ENCODE data around the gene PPFIA4. TPM values are rescaled to one million over a fixed set of nuclear protein-coding genes. Genes with fewer than 3 reads are reported as not detected.

Gene PPFIA4
- total and polyA plus RNA-seq, 2 donors (not counting 3 experiments of a cell fraction or from before 2014, with no cell fraction given): 0.17 to 0.22 TPM

GRCh38 chr1:203056012-203056411 lies 29.7 kb downstream of the PPFIA4 start:
- H4K20me1 ChIP-seq (replicated peaks; ENCODE audit: control insufficient read depth, extremely low read depth, insufficient read depth, low read length): no peaks in the 10 kb centered on the region
- H3K27ac ChIP-seq (ENCODE audit: insufficient read depth, low read depth, low read length): no peak overlapping the region
- FAIRE-seq: no peak
- TF ChIP-seq JUN (IDR thresholded peaks at IDR 0.05; ENCODE audit: borderline replicate concordance, insufficient read depth, insufficient read length, low read depth) (no peak), POLR2AphosphoS5 (IDR thresholded peaks at IDR 0.05; ENCODE audit: insufficient read depth, low read depth, low read length) (no peak), GATA2 (IDR thresholded peaks at IDR 0.05; ENCODE audit: insufficient read depth, insufficient read length, low read depth, low read length) (no peak), MYC (IDR thresholded peaks at IDR 0.05; ENCODE audit: low read depth, low read length) (no peak), FOS (IDR thresholded peaks at IDR 0.05; ENCODE audit: borderline replicate concordance, insufficient read depth, low read length) (no peak), POLR2A (IDR thresholded peaks at IDR 0.05; ENCODE audit: low read depth, low read length) (no peak), EZH2 (IDR thresholded peaks at IDR 0.05; ENCODE audit: borderline replicate concordance, low read depth, low read length, severe bottlenecking) (no peak)
- TF ChIP-seq, protein P1, sequence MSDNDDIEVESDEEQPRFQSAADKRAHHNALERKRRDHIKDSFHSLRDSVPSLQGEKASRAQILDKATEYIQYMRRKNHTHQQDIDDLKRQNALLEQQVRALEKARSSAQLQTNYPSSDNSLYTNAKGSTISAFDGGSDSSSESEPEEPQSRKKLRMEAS (IDR thresholded peaks at IDR 0.05; ENCODE audit: insufficient read depth, insufficient read length): no peak
- TF ChIP-seq, protein P2, sequence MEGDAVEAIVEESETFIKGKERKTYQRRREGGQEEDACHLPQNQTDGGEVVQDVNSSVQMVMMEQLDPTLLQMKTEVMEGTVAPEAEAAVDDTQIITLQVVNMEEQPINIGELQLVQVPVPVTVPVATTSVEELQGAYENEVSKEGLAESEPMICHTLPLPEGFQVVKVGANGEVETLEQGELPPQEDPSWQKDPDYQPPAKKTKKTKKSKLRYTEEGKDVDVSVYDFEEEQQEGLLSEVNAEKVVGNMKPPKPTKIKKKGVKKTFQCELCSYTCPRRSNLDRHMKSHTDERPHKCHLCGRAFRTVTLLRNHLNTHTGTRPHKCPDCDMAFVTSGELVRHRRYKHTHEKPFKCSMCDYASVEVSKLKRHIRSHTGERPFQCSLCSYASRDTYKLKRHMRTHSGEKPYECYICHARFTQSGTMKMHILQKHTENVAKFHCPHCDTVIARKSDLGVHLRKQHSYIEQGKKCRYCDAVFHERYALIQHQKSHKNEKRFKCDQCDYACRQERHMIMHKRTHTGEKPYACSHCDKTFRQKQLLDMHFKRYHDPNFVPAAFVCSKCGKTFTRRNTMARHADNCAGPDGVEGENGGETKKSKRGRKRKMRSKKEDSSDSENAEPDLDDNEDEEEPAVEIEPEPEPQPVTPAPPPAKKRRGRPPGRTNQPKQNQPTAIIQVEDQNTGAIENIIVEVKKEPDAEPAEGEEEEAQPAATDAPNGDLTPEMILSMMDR (IDR thresholded peaks at IDR 0.05; ENCODE audit: extremely low read depth in 1 of 2, insufficient read depth in 1 of 2, low read depth in 1 of 2, low read length in 2 of 2): no peak
- ChIA-PET CTCF (interaction anchor here (0.7 to 2.3 kb wide), 8 partner anchors 10 to 212 kb away, joined by 3 to 14 read pairs (median 4); no protein-coding TSS in a partner anchor), POLR2A (no interaction called here)
- peaks cover 0 to 5% of the 10 kb centered on the region in 2 experiments for H3K27me3 ChIP-seq (ENCODE audit: control insufficient read depth in 2 of 2, insufficient read depth in 2 of 2, low read length in 2 of 2)
- intact Hi-C loops (cut with micrococcal nuclease) (no loop called here), dilution Hi-C loops (cut with MboI; ENCODE audit: extremely low pct_ligation_motif_present, low sequenced_read_pairs) (no loop called here)
- H3K4me2 ChIP-seq (ENCODE audit: insufficient read depth, low read length): no peak overlapping the region
- H3K9me3 ChIP-seq (replicated peaks; ENCODE audit: control insufficient read depth, insufficient read depth, low read length): no peaks in the 10 kb centered on the region
- no peak overlapping the region for H3K9ac ChIP-seq (replicated peaks; ENCODE audit: extremely low read depth, insufficient read depth, low read length)
- H2AFZ ChIP-seq (ENCODE audit: low read depth, low read length): no peak overlapping the region
- no TSS peak for BruUV-seq (replicated peaks)
- H3K36me3 ChIP-seq (ENCODE audit: control insufficient read depth in 2 of 2, extremely low read depth in 1 of 2, insufficient read depth in 2 of 2, low read length in 2 of 2): no peaks in the 10 kb centered on the region
- no peak for DNase-seq (ENCODE audit: low read depth, low spot score)
- no peak overlapping the region for H3K4me3 ChIP-seq (replicated peaks in 1 of 3; ENCODE audit: insufficient read depth in 1 of 3, low read depth in 1 of 3, low read length in 3 of 3)
- no peaks in the 10 kb centered on the region for H3K4me1 ChIP-seq (ENCODE audit: control insufficient read depth, extremely low read depth, insufficient read depth, low read length)
- no peaks in the 10 kb centered on the region for H3K9me1 ChIP-seq (replicated peaks; ENCODE audit: control insufficient read depth, extremely low read depth, insufficient read depth, low read length)
- no peaks in the 10 kb centered on the region for H3K79me2 ChIP-seq (ENCODE audit: control insufficient read depth, insufficient read depth, low read length)

Data from endothelial cell of umbilical vein (primary cell).